Endothelial cell of umbilical vein (primary cell): ENCODE data around the gene CUEDC2. TPM values are rescaled to one million over a fixed set of nuclear protein-coding genes. Genes with fewer than 3 reads are reported as not detected.

Source experiments
- BruUV-seq: library from RNA; stranded (reverse); fragments of 400-500 nt; replicated peaks from 2 replicates; lab custom pipeline; 2021; lab: Mats Ljungman, UMichigan
- CTCF ChIA-PET: fragments of 300-600, 350-600 bp; sonication (Branson Sonifier 250); formaldehyde crosslinking; loops from one replicate; lab custom pipeline; 2021; ENCODE audit warnings: antibody characterized with exemption, inconsistent platforms; lab: Charles Lee
- POLR2A ChIA-PET: fragments of 300-600, 350-600 bp; sonication (Branson Sonifier 250); formaldehyde crosslinking; loops from one replicate; lab custom pipeline; 2021; ENCODE audit warnings: antibody characterized with exemption, inconsistent platforms; lab: Charles Lee
- DNase-seq: peaks from one replicate; pipeline ENCODE4 v3.0.0-alpha.2; 2011; ENCODE audit warnings: low read depth, low spot score
- FAIRE-seq: peaks from 2 replicates; lab custom pipeline; 2011; peaks lifted over from hg19 to GRCh38; lab: Jason Lieb, UNC
- H2AFZ ChIP-seq: 2 replicates; pipeline ENCODE4 v1.6.0; 2012; ENCODE audit warnings: low read depth, low read length, control low read depth, inconsistent platforms
- H3K27ac ChIP-seq: 2 replicates; pipeline ENCODE4 v1.5.1; 2011; ENCODE audit warnings: low read depth, mild to moderate bottlenecking, control low read depth, low read length, moderate library complexity; ENCODE audit not compliant: insufficient read depth
- H3K27me3 ChIP-seq, 2 experiments: 2 replicates each; pipeline versions ENCODE4 v1.6.0 to v1.6.1; 2011; ENCODE audit warnings: low read length in 2 of 2, mixed read lengths in 1 of 2; ENCODE audit not compliant: control insufficient read depth in 2 of 2, insufficient read depth in 2 of 2
- H3K36me3 ChIP-seq, 2 experiments: 2 replicates in 1 of 2; 3 replicates in 1 of 2; pipeline ENCODE4 v1.5.1; 2011; ENCODE audit warnings: low read length in 2 of 2, mild to moderate bottlenecking in 1 of 2, moderate library complexity in 1 of 2; ENCODE audit not compliant: control insufficient read depth in 2 of 2, insufficient read depth in 2 of 2; ENCODE audit errors: extremely low read depth in 1 of 2
- H3K4me1 ChIP-seq: 3 replicates; pipeline ENCODE4 v1.5.1; 2011; ENCODE audit warnings: mild to moderate bottlenecking, low read length; ENCODE audit not compliant: control insufficient read depth, insufficient read depth; ENCODE audit errors: extremely low read depth
- H3K4me2 ChIP-seq: 2 replicates; pipeline ENCODE4 v1.6.1; 2011; ENCODE audit warnings: low read length, control low read depth, mixed read lengths; ENCODE audit not compliant: insufficient read depth
- H3K4me3 ChIP-seq, 3 experiments: fragments of 200-600 bp in 1 of 3; sonication (generic), shearing (Covaris generic) in 1 of 3; replicated peaks in 1 of 3; 2 replicates each; pipeline ENCODE4 v1.5.1; 2011 to 2016; ENCODE audit warnings: control low read depth in 3 of 3, low read length in 3 of 3, mild to moderate bottlenecking in 2 of 3, inconsistent platforms in 1 of 3, low read depth in 1 of 3, moderate library complexity in 1 of 3; ENCODE audit not compliant: insufficient read depth in 1 of 3
- H3K79me2 ChIP-seq: 2 replicates; pipeline ENCODE4 v1.6.0; 2012; ENCODE audit warnings: low read length, inconsistent platforms; ENCODE audit not compliant: control insufficient read depth, insufficient read depth
- H3K9ac ChIP-seq: replicated peaks from 2 replicates; pipeline ENCODE3; 2011; ENCODE audit warnings: low read length, control low read depth; ENCODE audit not compliant: insufficient read depth; ENCODE audit errors: extremely low read depth
- H3K9me1 ChIP-seq: replicated peaks from 3 replicates; pipeline ENCODE4 v1.6.0; 2011; ENCODE audit warnings: mild to moderate bottlenecking, low read length; ENCODE audit not compliant: control insufficient read depth, insufficient read depth; ENCODE audit errors: extremely low read depth
- H3K9me3 ChIP-seq: replicated peaks from 2 replicates; pipeline ENCODE4 v1.5.1; 2012; ENCODE audit warnings: low read length, inconsistent platforms; ENCODE audit not compliant: control insufficient read depth, insufficient read depth
- H4K20me1 ChIP-seq: replicated peaks from 2 replicates; pipeline ENCODE3; 2011; ENCODE audit warnings: mild to moderate bottlenecking, low read length; ENCODE audit not compliant: control insufficient read depth, insufficient read depth; ENCODE audit errors: extremely low read depth
- CTCF ChIP-seq, 2 donors: IDR thresholded peaks; 1 replicate in 1 of 2; 2 replicates in 1 of 2; pipeline ENCODE4 v1.5.1; 2011; ENCODE audit warnings: low read length in 2 of 2, mild to moderate bottlenecking in 2 of 2, moderate library complexity in 2 of 2, control low read depth in 1 of 2, inconsistent platforms in 1 of 2, low read depth in 1 of 2; ENCODE audit not compliant: insufficient read depth in 1 of 2; ENCODE audit errors: extremely low read depth in 1 of 2
- EZH2 ChIP-seq: IDR thresholded peaks from 2 replicates; pipeline ENCODE4 v1.6.1; 2012; ENCODE audit warnings: borderline replicate concordance, low read depth, mild to moderate bottlenecking, moderate library complexity, low read length, inconsistent platforms; ENCODE audit not compliant: severe bottlenecking
- FOS ChIP-seq: IDR thresholded peaks from 2 replicates; pipeline ENCODE4 v1.6.1; 2011; ENCODE audit warnings: mild to moderate bottlenecking, low read length, moderate library complexity, borderline replicate concordance; ENCODE audit not compliant: insufficient read depth
- GATA2 ChIP-seq: IDR thresholded peaks from 2 replicates; pipeline ENCODE4 v1.7.0; 2011; ENCODE audit warnings: low read depth, mild to moderate bottlenecking, moderate library complexity, mixed read lengths, low read length; ENCODE audit not compliant: insufficient read length, insufficient read depth
- JUN ChIP-seq: IDR thresholded peaks from 2 replicates; pipeline ENCODE4 v1.6.1; 2011; ENCODE audit warnings: borderline replicate concordance, low read depth; ENCODE audit not compliant: insufficient read length, insufficient read depth
- MAX ChIP-seq: IDR thresholded peaks from 2 replicates; pipeline ENCODE4 v1.6.1; 2011; ENCODE audit not compliant: insufficient read depth, insufficient read length
- MYC ChIP-seq: IDR thresholded peaks from one replicate; pipeline ENCODE4 v1.6.1; 2011; ENCODE audit warnings: mild to moderate bottlenecking, low read depth, low read length
- POLR2A ChIP-seq: IDR thresholded peaks from 2 replicates; pipeline ENCODE4 v1.6.1; 2012; ENCODE audit warnings: low read depth, mild to moderate bottlenecking, control low read depth, low read length
- POLR2AphosphoS5 ChIP-seq: IDR thresholded peaks from 2 replicates; pipeline ENCODE4 v1.6.1; 2012; ENCODE audit warnings: low read depth, mild to moderate bottlenecking, control low read depth, low read length, moderate library complexity; ENCODE audit not compliant: insufficient read depth
- dilution Hi-C: fragments of 300-500 bp; cut with MboI; formaldehyde crosslinking; loops from one replicate; pipeline ENCODE4 v1.15.0; 2019; ENCODE audit warnings: low sequenced_read_pairs; ENCODE audit not compliant: extremely low pct_ligation_motif_present
- intact Hi-C: fragments of 100-400 bp; cut with micrococcal nuclease; formaldehyde crosslinking; loops from one replicate; pipeline ENCODE4 v1.10.0; 2022
- polyA plus RNA-seq, 4 experiments: library from polyadenylated mRNA; depleted of rRNA in 3 of 4; stranded (reverse) in 3 of 4; unstranded in 1 of 4; fragments of >200 nt; gene quantifications; 2 replicates each; pipeline versions ENCODE4 v1.2.1 to v1.2.3, GENCODE V29; 2011 to 2012; ENCODE audit warnings: missing spikeins in 1 of 4
- total RNA-seq: library from RNA; stranded (reverse); gene quantifications from 2 replicates; pipeline ENCODE4 v1.2.3, GENCODE V29; 2021

Gene CUEDC2
- total and polyA plus RNA-seq, 2 donors (not counting 3 experiments of a cell fraction or from before 2014, with no cell fraction given), result 61.5 to 96.7 TPM

DNA sequence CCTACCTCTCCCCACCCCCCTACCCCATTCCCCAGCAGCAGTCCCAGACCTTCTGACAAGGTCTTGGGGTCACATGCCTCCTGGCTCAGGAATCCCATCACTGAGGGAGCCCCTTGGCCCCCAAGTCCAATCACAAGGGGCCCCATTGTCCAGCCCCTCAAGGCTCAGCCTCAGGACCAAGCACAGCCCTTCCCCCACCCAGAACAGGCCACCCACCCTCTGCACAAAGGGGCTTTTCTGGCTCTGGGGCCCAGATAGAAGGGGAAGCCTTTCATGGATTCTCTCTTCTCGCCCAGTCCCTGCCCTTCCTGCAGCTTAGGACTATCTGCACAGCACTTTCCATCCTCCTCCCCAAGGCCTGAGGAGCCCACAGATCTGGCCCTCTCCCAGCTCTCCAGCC, 6.9 kb downstream of the CUEDC2 start:
- H3K79me2 ChIP-seq, result no peaks in the 10 kb centered on the region

More for the DNA sequence above, 6.9 kb downstream of the CUEDC2 start:
- no peak for TF ChIP-seq POLR2AphosphoS5
- no peak for TF ChIP-seq EZH2
- no peak for TF ChIP-seq GATA2
- no peak for TF ChIP-seq MYC
- TF ChIP-seq CTCF (IDR thresholded peaks at IDR 0.05; ENCODE audit: extremely low read depth in 1 of 2, insufficient read depth in 1 of 2, low read depth in 1 of 2, low read length in 2 of 2), result no peak
- no peak for TF ChIP-seq POLR2A
- no peak for TF ChIP-seq FOS
- TF ChIP-seq MAX, result no peak
- no peak for TF ChIP-seq JUN
- Histone ChIP-seq H3K27ac (no peak overlapping the region), H3K9me3 (no peaks in the 10 kb centered on the region), H3K9ac (no peak overlapping the region), H3K27me3 (no peaks in the 10 kb centered on the region), H3K4me1 (peaks cover 11% of the 10 kb centered on the region), H3K4me3 (no peak overlapping the region), H3K36me3 (peaks cover 0 to 9% of the 10 kb centered on the region in 2 experiments), H3K9me1 (no peaks in the 10 kb centered on the region), H3K4me2 (no peak overlapping the region), H4K20me1 (no peaks in the 10 kb centered on the region), H2AFZ (no peak overlapping the region)
- POLR2A ChIA-PET, result no interaction called here
- BruUV-seq, result no TSS peak
- dilution Hi-C loops, result no loop called here
- FAIRE-seq (no peak), DNase-seq (no peak)
- CTCF ChIA-PET, result interaction anchor here (1.0 to 6.5 kb wide), 4 partner anchors 21 to 195 kb away, joined by 4 to 74 read pairs (median 28); no protein-coding TSS in a partner anchor
- intact Hi-C loops, result no loop called here
